GM19043 (cell line): ENCODE measurements around the gene KRT74.

Source experiments
- ATAC-seq: cut with Tn5 transposase; IDR thresholded peaks from one replicate; pipeline ENCODE4 v1.9.1; 2021; ENCODE audit warnings: low read depth; ENCODE audit not compliant: unreplicated experiment

KRT74 gene

DNA sequence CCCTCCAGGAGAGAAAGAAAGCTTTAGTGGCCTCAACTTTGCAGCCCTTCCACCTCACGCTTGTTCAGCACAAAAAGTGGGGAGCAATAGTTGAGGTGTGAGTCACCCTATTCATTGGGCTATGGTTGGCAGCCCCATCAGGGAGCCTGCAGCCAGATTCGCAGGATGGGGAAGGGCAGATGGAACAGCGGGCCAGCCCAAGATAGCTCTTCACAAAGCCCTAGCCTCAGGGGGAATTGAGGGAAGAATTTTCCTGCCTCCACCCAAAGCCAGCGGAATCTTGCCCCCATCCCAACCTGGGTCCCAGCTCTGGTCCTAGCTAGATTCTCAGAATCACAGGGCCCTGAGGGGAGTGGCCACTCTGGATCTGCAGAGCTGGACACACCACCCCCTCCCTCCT lies 49.8 kb downstream of the KRT74 start:
- no peak for ATAC-seq

DNA sequence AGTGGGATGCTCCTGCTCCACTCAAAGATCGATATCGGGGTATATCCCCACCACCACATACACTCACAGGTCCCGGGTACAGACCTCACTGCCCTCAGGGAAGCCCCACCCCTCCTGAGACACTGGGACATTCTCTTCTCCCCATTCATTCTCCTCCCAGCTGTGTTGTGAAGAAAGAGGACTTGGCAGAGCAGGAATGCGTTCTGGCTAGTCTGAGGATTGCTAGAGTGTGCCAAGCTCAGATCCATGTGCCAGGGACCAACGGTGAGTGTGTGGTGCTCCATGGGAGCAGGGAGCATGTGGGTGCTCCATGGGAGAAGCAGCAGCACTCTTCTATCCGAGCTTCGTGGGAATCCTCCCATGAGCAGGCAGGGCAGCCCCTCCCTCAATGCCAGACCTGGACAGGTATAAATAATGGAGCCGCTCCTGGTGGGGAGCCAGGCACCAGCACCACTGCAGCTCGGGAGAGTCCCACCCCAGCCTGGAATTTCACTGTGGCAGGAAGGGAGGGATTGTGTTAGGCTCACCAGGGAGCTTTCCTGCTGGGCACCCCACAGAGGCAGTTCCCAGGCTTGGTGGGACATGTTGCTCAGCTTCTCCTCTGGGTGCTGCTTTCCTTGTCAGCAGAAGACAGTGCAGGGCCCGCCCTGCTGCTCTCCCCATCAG lies 51.2 kb downstream of the KRT74 start:
- ATAC-seq, result no peak

DNA sequence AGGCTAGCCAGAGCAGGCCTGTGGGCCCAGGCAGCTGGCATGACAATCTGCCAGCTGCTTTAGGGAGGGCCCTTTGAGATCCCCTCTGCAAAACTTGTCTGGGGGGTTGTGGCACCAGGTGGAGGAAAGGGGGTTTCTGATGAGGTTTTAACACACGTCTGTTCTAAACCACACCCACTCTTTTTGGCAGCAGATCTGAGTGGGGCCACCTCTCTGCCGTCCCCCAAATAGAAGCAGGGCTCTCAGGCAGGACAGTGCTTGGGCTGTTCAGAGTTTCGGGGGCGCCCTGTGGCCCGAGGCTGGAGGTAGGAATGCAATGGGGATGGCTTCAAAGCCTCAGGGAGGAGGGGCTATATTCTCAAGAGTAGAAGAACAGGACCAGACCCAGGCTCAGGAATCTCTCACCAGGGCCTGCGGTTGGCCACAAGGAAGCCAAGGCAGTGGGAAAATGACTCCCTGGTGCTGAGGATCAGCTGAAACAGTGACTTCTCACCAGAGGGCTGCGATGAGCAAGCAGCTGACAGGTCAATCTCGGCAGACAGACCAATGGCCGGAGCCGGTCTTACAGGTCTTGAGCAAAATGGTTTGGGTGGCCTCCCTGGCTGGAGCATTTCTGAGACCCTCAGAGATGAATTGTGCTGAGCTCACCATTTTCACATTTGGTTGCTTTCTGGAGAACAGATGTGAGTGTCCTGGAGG lies 51.9 kb downstream of the KRT74 start:
- no peak for ATAC-seq

DNA sequence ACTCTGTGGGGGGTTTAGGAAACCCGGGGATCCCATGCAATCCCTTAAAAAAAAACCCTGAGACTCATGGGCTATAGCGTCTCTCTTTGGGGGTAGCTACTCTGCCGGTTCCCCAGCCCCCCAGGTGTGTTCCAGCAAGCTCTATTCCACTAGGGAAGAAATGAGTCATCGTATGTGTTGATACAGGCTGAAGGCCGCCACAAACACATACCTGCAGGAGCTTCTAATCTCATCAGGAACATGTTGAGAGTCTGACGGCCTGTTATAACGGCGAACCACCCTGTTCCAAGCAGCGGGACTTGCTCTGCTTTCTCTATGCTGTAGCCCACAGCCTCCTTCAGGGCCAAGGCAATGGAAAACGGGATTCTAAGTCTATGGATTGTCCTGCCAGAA lies 52.5 kb downstream of the KRT74 start:
- no peak for ATAC-seq

DNA sequence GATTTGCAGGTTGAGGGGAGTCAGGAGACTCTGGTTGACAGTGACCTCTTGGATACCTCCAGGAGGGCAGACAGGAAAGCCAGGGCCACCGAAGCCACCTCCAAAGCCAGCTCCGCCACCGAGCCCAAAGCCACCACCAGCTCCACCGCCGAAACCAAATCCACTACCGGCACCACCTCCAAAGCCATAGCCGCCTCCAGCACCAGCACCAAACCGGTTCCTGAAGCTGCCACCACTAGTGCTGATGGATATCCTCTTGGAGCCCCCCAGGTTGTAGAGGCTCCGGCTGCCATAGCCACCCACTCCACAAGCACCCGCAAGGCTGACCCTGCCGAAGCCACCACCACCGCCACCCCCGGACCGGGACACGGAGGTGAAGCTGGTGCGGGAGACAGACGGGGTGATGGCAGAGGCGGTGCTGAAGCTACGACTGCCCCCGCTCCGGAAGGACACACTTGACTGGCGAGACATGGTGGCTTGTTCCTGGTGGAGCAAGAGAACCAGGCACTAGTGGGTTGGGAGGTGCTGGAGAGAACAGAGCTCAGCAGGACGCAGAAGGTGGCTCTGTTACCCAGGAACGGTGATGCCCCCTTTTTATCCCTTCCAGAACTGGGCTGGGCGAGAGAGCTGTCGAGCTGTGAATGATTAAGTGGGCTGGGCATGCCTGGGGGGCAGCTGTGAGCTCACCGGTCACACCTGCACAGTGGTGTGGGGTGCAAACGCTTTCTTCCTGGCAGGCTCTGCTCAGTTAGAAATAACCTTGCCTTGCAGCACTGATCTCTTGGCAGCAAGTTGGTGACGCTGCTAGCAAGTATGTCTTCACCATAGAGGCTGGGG lies 53.6 kb downstream of the KRT74 start, which contains the start of gene KRT5:
Gene KRT5, minus strand, starts transcription at position 569 of the 837 bp plus-strand sequence. Its CDS starts 98 bp downstream, at position 471.
- no peak for ATAC-seq

DNA sequence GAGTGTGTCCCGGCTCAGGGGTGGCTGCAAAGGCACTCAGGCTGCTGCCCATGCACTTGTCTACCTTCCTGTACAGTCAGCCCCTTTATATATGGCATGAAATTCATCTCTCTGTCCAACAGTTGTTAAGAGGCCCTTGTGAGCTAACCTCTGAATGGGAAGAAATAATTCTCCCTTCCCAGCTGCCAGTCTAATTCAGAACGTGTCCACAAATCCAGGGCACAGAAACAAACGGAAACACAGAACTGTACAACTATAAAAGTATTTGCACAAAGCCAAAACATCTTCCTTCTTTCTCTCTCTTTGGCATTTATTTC lies 54.3 kb downstream of the KRT74 start:
- ATAC-seq, result no peak

DNA sequence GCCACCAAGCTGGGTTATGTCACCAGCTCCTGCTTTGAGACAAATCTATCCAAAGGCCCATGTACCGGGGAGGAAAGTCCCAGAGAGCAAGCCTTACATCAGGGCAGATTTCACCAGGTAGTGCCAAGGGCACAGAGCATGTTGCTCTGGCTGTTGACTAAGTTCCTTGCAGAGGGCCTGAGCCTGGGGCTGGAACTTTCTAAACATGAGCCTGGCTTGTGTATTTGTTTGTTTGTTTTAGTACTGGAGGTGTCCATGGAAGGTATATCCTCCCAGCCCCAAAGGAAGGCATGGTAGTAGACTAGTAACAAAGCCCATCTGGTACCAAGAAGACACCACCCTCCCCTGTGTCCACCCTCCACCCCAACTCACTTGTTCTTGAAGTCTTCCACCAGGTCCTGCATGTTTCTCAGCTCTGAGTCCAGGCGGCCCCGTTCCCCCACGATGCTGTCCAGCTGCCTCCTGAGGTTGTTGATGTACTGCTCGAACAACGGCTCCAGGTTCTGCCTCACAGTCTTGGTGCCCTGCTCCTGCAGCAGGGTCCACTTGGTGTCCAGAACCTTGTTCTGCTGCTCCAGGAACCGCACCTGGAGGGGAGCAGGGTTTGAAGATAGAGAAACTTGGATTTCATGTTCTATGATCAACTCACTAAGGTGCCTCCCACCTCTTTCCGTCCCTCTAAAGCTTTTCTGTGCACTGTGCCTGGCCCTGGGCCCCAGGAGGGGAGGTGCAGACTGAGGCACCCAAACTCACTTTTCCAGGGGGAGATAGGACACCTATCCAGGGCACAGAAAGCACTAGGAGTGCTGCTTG lies 54.9 kb downstream of the KRT74 start:
- no peak for ATAC-seq

DNA sequence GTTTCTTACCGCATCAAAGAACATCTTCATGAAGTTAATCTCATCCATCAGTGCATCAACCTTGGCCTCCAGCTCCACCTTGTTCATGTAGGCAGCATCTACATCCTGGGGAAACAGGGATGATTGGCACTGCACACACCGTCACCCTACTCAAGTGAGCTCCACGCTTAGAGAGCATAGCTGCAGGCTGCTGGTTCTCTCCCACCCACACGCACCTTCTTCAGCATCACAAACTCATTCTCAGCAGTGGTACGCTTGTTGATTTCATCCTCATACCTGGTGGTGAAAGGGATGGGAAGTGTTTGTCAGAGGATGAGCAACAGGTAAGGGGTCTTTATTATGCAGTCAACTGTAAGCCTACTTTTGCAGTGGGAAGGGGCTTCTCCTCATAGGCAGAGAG lies 55.8 kb downstream of the KRT74 start:
- ATAC-seq, result no peak

DNA sequence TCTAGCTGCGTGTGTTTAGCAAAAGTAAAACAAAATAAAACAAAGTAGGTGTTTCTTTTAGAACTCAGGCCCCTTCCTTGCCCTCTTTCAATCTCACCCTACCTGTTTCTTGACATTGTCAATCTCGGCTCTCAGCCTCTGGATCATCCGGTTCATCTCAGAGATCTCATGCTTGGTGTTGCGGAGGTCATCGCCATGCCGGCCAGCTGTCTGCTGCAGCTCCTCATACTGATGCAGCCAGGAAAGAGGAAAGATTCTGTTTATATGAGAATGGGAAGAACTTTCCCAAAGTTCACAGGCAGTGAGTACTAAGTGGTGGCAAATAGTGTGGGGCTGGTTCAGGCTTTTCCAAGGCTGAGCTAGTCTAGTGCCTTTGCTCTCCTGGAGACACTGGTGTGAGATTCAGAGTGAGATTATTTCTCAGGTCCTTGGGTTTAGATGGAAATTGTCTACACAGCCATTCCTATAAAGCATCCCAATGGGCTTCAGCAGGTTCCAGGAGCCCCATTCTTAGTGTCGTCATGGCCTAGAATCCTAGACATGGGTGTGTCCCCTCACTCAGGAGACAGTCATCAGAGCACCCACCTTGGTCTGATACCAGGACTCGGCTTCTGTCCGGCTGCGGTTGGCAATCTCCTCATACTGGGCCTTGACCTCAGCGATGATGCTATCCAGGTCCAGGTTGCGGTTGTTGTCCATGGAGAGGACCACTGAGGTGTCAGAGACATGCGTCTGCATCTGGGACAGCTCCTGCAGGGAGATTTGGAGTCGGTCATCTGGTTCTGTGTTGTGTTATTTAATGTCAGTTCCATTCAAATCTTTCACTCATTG lies 56.4 kb downstream of the KRT74 start:
- ATAC-seq, result no peak

DNA sequence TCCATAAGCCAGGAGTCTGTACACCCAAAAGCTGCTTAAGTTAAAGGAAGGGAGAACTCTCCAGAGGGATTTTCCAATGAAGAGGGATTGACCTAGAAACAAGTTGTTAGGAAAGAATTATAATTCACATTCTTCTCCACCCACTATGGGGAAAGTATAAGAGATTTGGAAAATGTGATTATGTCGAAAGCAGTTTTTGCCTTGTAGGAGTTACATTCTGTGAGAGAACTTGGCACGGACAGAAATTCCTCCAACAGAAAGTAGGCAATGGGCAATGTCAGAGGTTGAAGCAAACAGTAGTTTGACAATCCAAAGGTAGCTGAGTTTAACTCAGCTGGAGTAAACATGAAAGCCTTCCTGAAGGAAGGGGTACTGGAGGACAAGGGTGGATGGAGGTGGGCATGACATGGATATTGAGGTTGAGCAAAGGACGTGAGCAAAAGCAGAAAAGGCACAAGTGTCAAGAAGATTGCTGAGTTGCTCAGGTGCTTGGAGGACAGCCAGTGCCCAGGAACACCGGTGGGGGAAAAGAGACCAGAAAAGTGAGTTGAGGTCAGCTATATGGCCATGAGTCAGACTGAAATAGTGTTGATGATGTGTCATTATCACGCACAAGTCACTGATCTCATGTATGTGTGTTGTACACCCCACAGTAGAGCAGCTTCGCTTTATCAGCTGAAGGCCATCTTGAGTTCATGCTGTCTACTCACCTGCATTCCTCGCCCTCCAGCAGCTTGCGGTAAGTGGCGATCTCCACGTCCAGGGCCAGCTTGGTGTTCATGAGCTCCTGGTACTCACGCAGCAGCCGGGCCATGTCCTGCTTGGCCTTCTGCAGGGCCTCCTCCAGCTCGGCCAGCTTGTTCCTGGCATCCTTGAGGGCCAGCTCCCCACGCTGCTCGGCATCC lies 57.5 kb downstream of the KRT74 start:
- no peak for ATAC-seq
